Left ventricle myocardium inferior (tissue), 1 donor: ENCODE data around the gene GOLPH3L. TPM values are rescaled to one million over a fixed set of nuclear protein-coding genes. Genes with fewer than 3 reads are reported as not detected.

ENCODE experiments used
- DNase-seq: peaks from one replicate; pipeline ENCODE4 v3.0.0-alpha.2; 2020
- H3K27ac ChIP-seq: fragments of 200-600 bp; replicated peaks from 2 replicates; pipeline ENCODE4 v1.8.0; 2021
- H3K27me3 ChIP-seq: fragments of 200-600 bp; 2 replicates; pipeline ENCODE4 v1.8.0; 2021; ENCODE audit warnings: low read depth
- H3K36me3 ChIP-seq: fragments of 200-600 bp; 2 replicates; pipeline ENCODE4 v1.8.0; 2021
- H3K4me1 ChIP-seq: fragments of 200-600 bp; 2 replicates; pipeline ENCODE4 v1.8.0; 2021
- H3K4me3 ChIP-seq: fragments of 200-600 bp; 2 replicates; pipeline ENCODE4 v1.8.0; 2021; ENCODE audit warnings: mild to moderate bottlenecking, moderate library complexity
- H3K9me3 ChIP-seq: fragments of 200-600 bp; replicated peaks from 2 replicates; pipeline ENCODE4 v1.8.0; 2021
- intact Hi-C: fragments of 100-400 bp; cut with micrococcal nuclease; formaldehyde crosslinking; loops from one replicate; pipeline ENCODE4 v1.11.0; 2022
- total RNA-seq: library from RNA; stranded (reverse); fragmentation: NEBNext Ultra II Directional; extraction: Animal tissue kit (Norgen Biotek cat#: 25700); gene quantifications from one replicate; pipeline ENCODE4 v1.2.1, GENCODE V29; 2021
- TF ChIP-seq, protein P1 (sequence below): fragments of 200-600 bp; IDR thresholded peaks from 2 replicates; pipeline ENCODE4 v1.8.0; 2021; ENCODE audit warnings: antibody characterized with exemption, mild to moderate bottlenecking, borderline replicate concordance
- donor health status: DM: no; HTN: yes; CAD: no; lungs with severe emphysema.

GOLPH3L gene
- total RNA-seq, 1 donor from 2014 or later: 16.9 TPM

GRCh38 chr1:150696162-150696561, 792 bp downstream of the GOLPH3L start:
- TF ChIP-seq, protein P1, sequence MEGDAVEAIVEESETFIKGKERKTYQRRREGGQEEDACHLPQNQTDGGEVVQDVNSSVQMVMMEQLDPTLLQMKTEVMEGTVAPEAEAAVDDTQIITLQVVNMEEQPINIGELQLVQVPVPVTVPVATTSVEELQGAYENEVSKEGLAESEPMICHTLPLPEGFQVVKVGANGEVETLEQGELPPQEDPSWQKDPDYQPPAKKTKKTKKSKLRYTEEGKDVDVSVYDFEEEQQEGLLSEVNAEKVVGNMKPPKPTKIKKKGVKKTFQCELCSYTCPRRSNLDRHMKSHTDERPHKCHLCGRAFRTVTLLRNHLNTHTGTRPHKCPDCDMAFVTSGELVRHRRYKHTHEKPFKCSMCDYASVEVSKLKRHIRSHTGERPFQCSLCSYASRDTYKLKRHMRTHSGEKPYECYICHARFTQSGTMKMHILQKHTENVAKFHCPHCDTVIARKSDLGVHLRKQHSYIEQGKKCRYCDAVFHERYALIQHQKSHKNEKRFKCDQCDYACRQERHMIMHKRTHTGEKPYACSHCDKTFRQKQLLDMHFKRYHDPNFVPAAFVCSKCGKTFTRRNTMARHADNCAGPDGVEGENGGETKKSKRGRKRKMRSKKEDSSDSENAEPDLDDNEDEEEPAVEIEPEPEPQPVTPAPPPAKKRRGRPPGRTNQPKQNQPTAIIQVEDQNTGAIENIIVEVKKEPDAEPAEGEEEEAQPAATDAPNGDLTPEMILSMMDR: no peak
- intact Hi-C loops: no loop called here
- Histone ChIP-seq H3K27ac (peak overlapping the region; percentile 78), H3K4me1 (peaks cover 33% of the 10 kb centered on the region), H3K27me3 (no peaks in the 10 kb centered on the region), H3K36me3 (peaks cover 36% of the 10 kb centered on the region), H3K9me3 (no peaks in the 10 kb centered on the region), H3K4me3 (peak overlapping the region; percentile 79)
- no peak for DNase-seq

DNA sequence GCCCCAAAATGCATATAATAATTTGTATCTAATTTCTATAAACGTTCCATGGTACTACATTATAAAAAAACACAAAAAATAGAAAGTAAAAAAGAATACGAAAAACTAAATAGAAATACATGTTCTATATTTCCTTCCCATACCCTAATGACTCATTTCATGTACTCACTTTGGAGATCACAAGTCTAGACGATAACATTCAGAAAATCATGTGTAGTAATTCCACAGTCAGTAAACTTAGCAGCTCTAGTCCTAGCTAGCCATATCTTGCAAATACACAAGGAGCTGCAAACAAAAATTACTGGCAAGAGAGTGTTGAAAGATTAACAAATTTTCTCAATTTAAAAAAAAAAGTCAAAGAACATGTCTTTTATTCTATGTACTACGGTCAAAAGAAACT, 1.4 kb downstream of the GOLPH3L start:
- intact Hi-C loops: no loop called here
- DNase-seq: no peak
- Histone ChIP-seq H3K36me3 (peaks cover 42% of the 10 kb centered on the region), H3K9me3 (no peaks in the 10 kb centered on the region), H3K4me1 (peaks cover 33% of the 10 kb centered on the region), H3K4me3 (no peak overlapping the region), H3K27me3 (no peaks in the 10 kb centered on the region), H3K27ac (no peak overlapping the region)
- TF ChIP-seq, protein P1: no peak

DNA sequence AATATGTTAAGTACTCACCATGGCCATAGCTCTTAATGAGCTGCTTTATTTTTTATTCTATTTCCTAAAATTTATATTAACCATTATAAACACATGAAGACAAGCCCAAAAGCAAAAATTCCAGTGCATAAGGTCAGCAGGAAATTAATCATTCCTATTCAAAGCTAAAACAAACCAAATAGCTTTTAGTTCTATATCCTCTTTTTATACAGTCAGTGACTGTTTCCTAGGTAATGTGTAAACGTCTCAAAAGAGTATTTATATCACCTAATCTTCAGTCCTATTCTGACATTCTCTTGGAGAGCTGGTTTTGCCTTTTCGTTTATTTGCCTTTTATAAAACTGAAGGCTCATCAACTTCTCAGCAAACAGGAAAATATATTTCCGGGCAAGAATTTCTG, 4.2 kb downstream of the GOLPH3L start:
- peaks cover 63% of the 10 kb centered on the region for H3K36me3 ChIP-seq
- intact Hi-C loops: no loop called here
- peaks cover 30% of the 10 kb centered on the region for H3K4me1 ChIP-seq
- H3K4me3 ChIP-seq: no peak overlapping the region
- H3K27ac ChIP-seq: no peak overlapping the region
- DNase-seq: no peak
- no peaks in the 10 kb centered on the region for H3K27me3 ChIP-seq
- H3K9me3 ChIP-seq: no peaks in the 10 kb centered on the region
- TF ChIP-seq, protein P1: no peak

DNA sequence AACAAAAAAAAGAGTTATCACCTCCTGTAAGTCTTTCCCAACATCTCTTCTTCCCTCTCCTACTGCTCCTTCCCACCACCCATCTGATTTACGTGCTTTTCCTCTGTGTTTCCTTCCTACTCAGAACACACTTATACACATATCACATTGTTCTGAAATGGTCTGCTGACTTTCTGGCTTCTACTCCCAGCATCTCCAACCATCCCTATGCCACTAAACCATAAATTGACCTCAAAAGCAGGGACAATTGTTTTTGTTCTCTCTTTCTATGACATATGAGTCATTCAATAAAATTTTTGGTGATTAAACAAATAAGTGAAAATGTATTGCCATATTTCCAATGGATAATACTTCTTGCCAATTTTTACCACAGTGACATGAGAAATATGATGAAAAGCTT, 8.2 kb downstream of the GOLPH3L start:
- TF ChIP-seq, protein P1: no peak
- Histone ChIP-seq H3K27ac (no peak overlapping the region), H3K27me3 (no peaks in the 10 kb centered on the region), H3K4me1 (peaks cover 5% of the 10 kb centered on the region), H3K4me3 (no peak overlapping the region), H3K36me3 (peaks cover 67% of the 10 kb centered on the region), H3K9me3 (no peaks in the 10 kb centered on the region)
- DNase-seq: no peak
- intact Hi-C loops: no loop called here

DNA sequence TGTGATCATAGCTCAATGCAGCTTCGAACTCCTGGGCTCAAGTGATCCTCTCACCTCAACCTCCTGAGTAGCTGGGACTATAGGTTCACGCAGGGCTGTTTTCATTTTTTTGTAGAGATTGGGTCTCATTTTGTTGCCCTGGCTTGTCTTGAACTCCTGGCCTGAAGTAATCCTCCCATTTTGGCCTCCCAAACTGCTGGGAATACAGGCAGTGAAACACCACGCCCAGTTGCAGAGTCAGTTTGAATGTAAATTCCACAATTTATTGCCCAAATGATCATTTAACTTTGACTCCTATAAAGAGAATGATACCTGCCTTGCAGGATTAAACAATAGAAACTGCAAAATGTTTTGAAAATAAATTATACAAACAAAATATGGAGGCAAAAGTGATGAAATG, 10.7 kb downstream of the GOLPH3L start:
- no peak overlapping the region for H3K27ac ChIP-seq
- H3K36me3 ChIP-seq: peaks cover 60% of the 10 kb centered on the region
- TF ChIP-seq, protein P1: no peak
- H3K27me3 ChIP-seq: no peaks in the 10 kb centered on the region
- no peak overlapping the region for H3K4me3 ChIP-seq
- intact Hi-C loops: no loop called here
- no peak for DNase-seq
- H3K9me3 ChIP-seq: no peaks in the 10 kb centered on the region
- H3K4me1 ChIP-seq: no peaks in the 10 kb centered on the region

DNA sequence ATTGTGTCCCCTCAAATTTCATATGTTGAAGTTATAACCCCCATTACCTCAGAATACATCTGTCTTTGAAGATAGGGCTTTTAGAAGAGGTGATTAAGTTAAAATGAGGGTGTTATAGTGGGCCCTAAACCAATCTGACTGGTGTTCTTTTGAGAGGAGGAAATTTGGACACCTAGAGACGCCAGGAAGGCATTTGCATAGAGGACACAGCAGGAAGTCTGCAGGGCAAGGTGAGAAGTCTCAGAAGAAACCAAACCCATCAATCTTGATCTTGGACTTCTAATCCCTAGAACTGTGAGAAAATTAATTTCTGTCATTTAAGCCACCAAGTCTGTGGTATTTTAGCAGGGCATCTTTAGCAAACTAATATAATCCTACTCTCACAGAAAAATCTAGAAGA, 13.0 kb downstream of the GOLPH3L start:
- Histone ChIP-seq H3K4me1 (no peaks in the 10 kb centered on the region), H3K27me3 (no peaks in the 10 kb centered on the region), H3K27ac (no peak overlapping the region), H3K36me3 (peaks cover 48% of the 10 kb centered on the region), H3K4me3 (no peak overlapping the region), H3K9me3 (no peaks in the 10 kb centered on the region)
- DNase-seq: no peak
- intact Hi-C loops: no loop called here
- TF ChIP-seq, protein P1: no peak
